ENCODE measurements around the gene NTN1. TPM values are rescaled to one million over a fixed set of nuclear protein-coding genes. Genes with fewer than 3 reads are reported as not detected.

NTN1 gene
- total and polyA plus RNA-seq, 11 donors, result 9.3 to 25.8 (median 17.3) TPM

DNA sequence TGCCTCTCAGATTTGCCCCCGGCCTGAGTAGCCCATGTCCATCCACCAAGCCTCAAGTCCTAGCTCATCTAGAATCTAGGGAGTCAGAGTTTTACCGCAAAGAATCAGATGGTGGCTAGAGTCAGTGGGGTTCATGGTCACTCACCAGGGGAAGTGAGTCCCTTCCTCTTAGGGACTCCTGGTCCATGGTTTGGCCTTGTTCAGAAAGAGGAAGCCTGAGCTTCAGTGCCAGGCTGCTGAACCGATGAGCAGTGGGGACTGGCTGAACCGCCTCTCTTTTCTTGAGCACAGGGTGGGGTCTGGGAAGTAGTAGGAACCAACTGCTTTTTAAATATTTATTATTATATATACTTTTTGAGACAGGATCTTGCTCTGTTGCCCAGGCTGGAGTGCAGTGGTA lies 160.3 kb downstream of the NTN1 start:
- no peak for TF ChIP-seq POLR2A (IDR thresholded peaks at IDR 0.05)
- TF ChIP-seq, protein P1, sequence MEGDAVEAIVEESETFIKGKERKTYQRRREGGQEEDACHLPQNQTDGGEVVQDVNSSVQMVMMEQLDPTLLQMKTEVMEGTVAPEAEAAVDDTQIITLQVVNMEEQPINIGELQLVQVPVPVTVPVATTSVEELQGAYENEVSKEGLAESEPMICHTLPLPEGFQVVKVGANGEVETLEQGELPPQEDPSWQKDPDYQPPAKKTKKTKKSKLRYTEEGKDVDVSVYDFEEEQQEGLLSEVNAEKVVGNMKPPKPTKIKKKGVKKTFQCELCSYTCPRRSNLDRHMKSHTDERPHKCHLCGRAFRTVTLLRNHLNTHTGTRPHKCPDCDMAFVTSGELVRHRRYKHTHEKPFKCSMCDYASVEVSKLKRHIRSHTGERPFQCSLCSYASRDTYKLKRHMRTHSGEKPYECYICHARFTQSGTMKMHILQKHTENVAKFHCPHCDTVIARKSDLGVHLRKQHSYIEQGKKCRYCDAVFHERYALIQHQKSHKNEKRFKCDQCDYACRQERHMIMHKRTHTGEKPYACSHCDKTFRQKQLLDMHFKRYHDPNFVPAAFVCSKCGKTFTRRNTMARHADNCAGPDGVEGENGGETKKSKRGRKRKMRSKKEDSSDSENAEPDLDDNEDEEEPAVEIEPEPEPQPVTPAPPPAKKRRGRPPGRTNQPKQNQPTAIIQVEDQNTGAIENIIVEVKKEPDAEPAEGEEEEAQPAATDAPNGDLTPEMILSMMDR (IDR thresholded peaks at IDR 0.05), result no peak
- ATAC-seq (no peak), DNase-seq (no peak)
- 70 to 85% (median 81%) methylated on average over 3 to 4 of the region's 4 CpGs for WGBS, 4 donors
- no peaks in the 10 kb centered on the region for H3K27me3 ChIP-seq
- intact Hi-C loops (cut with DNase I), result no loop called here
- H3K36me3 ChIP-seq, result no peaks in the 10 kb centered on the region
- H3K4me3 ChIP-seq, result no peak overlapping the region
- H3K4me1 ChIP-seq, result peaks cover 0 to 12% (median 7%) of the 10 kb centered on the region in 12 donors
- H3K27ac ChIP-seq, result no peak overlapping the region
- H3K9me3 ChIP-seq, result no peaks in the 10 kb centered on the region

DNA sequence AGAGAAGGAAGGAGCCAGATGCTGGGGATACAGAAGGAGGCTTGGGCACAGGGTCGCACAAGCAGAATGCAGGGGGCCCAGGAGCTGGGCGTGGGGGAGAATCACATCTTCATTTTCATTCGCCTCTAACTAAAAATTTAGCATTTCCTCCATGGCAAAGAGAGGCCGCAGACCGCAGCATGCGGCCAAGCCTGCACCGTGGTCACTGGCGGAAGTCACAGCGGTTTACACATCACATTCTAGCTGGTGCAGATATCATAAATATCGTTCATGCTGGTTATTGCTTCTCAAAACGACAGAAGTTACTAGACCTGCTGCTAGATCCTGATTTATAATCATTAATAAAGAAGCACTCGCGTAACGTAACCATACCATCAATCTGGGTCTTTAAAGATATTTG lies 162.0 kb downstream of the NTN1 start:
- no peak overlapping the region for H3K4me3 ChIP-seq
- intact Hi-C loops (cut with DNase I), result no loop called here

DNA sequence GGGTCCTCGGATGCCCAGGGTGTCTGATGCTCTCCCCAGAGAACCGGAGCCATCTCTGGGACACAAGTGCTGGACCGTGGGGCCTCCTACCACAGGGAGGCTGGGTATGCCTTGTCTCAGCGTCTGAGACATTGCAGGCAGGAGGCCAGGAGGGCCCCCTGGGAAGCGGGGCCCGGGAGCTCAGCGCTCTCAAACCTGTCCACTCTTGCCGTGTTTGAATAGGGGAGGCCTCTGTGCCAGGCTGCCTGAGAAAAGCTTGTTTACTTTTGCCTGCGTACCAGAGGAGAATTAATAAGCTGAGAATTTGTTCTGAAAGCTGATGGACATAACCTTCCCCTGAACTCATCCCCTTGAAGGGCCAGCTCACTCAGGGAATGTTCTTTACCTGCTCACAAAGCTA lies 163.8 kb downstream of the NTN1 start:
- no peaks in the 10 kb centered on the region for H3K9me3 ChIP-seq
- intact Hi-C loops (cut with DNase I), result no loop called here
- H3K27me3 ChIP-seq, result no peaks in the 10 kb centered on the region
- no peaks in the 10 kb centered on the region for H3K4me1 ChIP-seq
- TF ChIP-seq, protein P1 (IDR thresholded peaks at IDR 0.05), result no peak
- no peak for TF ChIP-seq POLR2A (IDR thresholded peaks at IDR 0.05)
- WGBS, 4 donors, result 72 to 81% (median 73%) methylated on average over 8 to 9 of the region's 9 CpGs
- H3K36me3 ChIP-seq, result no peaks in the 10 kb centered on the region
- H3K27ac ChIP-seq, result no peak overlapping the region
- ATAC-seq (no peak), DNase-seq (no peak)
- H3K4me3 ChIP-seq, result no peak overlapping the region

More for the DNA sequence above, 162.0 kb downstream of the NTN1 start:
- 86 to 89% (median 88%) methylated on average over 14 of the region's 14 CpGs for WGBS, 4 donors
- no peaks in the 10 kb centered on the region for H3K27me3 ChIP-seq
- DNase-seq (no peak), ATAC-seq (no peak)
- H3K27ac ChIP-seq, result no peak overlapping the region
- H3K9me3 ChIP-seq, result no peaks in the 10 kb centered on the region
- H3K4me1 ChIP-seq, result no peaks in the 10 kb centered on the region
- H3K36me3 ChIP-seq, result no peaks in the 10 kb centered on the region
- TF ChIP-seq, protein P1 (IDR thresholded peaks at IDR 0.05), result no peak
- TF ChIP-seq POLR2A (IDR thresholded peaks at IDR 0.05), result no peak

DNA sequence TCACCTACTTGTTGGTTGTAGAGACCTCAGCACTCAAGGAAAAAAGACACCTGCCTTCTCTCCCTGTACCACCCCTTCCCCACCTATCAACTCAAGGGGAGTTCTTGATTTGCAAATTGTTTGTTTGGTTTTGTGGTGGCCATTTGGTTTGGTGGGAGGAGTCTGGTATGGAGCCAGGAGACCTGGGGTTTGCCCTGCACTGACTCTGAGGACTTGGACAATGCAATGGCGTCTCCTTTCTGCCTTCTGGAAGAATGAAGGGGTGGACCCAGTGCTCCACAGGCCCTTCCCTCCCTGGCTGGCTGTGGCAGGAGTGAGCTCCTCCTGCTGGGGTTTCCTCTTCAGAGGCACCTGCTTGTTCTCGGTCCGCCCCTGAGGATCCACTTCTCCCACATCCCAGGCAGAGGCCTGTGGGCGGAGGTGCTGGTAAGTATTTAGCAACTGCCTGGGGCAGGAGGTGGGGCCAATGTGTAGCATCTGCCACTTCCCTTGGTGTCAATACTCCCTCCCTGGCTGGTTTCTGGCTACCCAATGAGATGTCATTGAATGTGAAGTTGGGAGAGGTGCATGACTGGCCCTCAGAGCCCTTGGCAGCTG lies 164.5 kb downstream of the NTN1 start:
- Histone ChIP-seq H3K36me3 (no peaks in the 10 kb centered on the region), H3K4me3 (no peak overlapping the region), H3K27me3 (no peaks in the 10 kb centered on the region), H3K27ac (no peak overlapping the region), H3K4me1 (no peaks in the 10 kb centered on the region), H3K9me3 (no peaks in the 10 kb centered on the region)
- TF ChIP-seq POLR2A (IDR thresholded peaks at IDR 0.05), result no peak
- TF ChIP-seq, protein P1 (IDR thresholded peaks at IDR 0.05), result no peak
- 83 to 91% (median 89%) methylated on average over 3 to 4 of the region's 4 CpGs for WGBS, 4 donors
- no peak for ATAC-seq
- no peak for DNase-seq
- intact Hi-C loops (cut with DNase I), result no loop called here

Measured in heart left ventricle (tissue), 16 donors.